Measurements from ENCODE around the gene MAGEA4. TPM values are rescaled to one million over a fixed set of nuclear protein-coding genes. Genes with fewer than 3 reads are reported as not detected.

The MAGEA4 gene
- total RNA-seq, 1 donor from 2014 or later: not detected

- no peak for ATAC-seq
Observed at GRCh38 chrX:151929126-151929525, 16.4 kb downstream of the MAGEA4 start.

GRCh38 chrX:151935358-151935757 lies 22.7 kb downstream of the MAGEA4 start:
- no peak for ATAC-seq

GRCh38 chrX:151938172-151938571 lies 25.5 kb downstream of the MAGEA4 start:
- no peak for ATAC-seq

- no peak for ATAC-seq
Observed at GRCh38 chrX:151954730-151955129, 42.0 kb downstream of the MAGEA4 start.

- ATAC-seq: no peak
Observed at GRCh38 chrX:151958101-151958500, 45.4 kb downstream of the MAGEA4 start.

GRCh38 chrX:151962034-151962433 lies 49.3 kb downstream of the MAGEA4 start:
- ATAC-seq: no peak

- ATAC-seq: no peak
Observed at GRCh38 chrX:151966236-151966635, 53.5 kb downstream of the MAGEA4 start.

- ATAC-seq: no peak
Observed at GRCh38 chrX:151970027-151970426, 57.3 kb downstream of the MAGEA4 start.

- ATAC-seq: peak; percentile 4
Observed at GRCh38 chrX:151970661-151971060, 58.0 kb downstream of the MAGEA4 start.

- peak; percentile 63 for ATAC-seq
Observed at GRCh38 chrX:151973060-151973661, 60.5 kb downstream of the MAGEA4 start.

GRCh38 chrX:151973851-151974335 lies 61.2 kb downstream of the MAGEA4 start:
- peak; percentile 28 for ATAC-seq

Other genes with a start within 250 kb of the MAGEA4 start
- gene PRRG3, start 217.4 kb upstream of the MAGEA4 start, total RNA-seq: not detected
- gene FATE1, start 196.9 kb upstream of the MAGEA4 start, total RNA-seq: not detected
- gene CNGA2, start 178.1 kb upstream of the MAGEA4 start, total RNA-seq: not detected
- gene GABRE, start 61.8 kb downstream of the MAGEA4 start, total RNA-seq: 27.5 TPM
- not detected for gene MAGEA10, start 225.7 kb downstream of the MAGEA4 start, total RNA-seq